Nephron progenitor cell (in vitro differentiated cells): Measurements from ENCODE around the gene MTX1.
"Not testable (repeated sequence)": the region's sequence is repeated elsewhere in the genome, so short reads cannot be mapped to it uniquely, and the experiment has no call there.

ENCODE experiments used
- DNase-seq: peaks from one replicate; pipeline ENCODE4 v3.0.0; 2021
- H3K27ac Mint-ChIP-seq: 2 replicates; pipeline ENCODE4 v1.8.0; 2021; ENCODE audit warnings: mild to moderate bottlenecking, moderate library complexity, mixed read lengths
- H3K27me3 Mint-ChIP-seq: 2 replicates; pipeline ENCODE4 v1.8.0; 2021; ENCODE audit warnings: mild to moderate bottlenecking, low read depth, mixed read lengths; ENCODE audit not compliant: poor library complexity
- H3K36me3 Mint-ChIP-seq: 2 replicates; pipeline ENCODE4 v1.8.0; 2021; ENCODE audit warnings: low read depth, mixed read lengths
- H3K4me1 Mint-ChIP-seq: 2 replicates; pipeline ENCODE4 v1.8.0; 2021; ENCODE audit warnings: mixed read lengths
- H3K4me3 Mint-ChIP-seq: 2 replicates; pipeline ENCODE4 v1.8.0; 2021; ENCODE audit warnings: mild to moderate bottlenecking, moderate library complexity, mixed read lengths
- H3K9me3 Mint-ChIP-seq: 2 replicates; pipeline ENCODE4 v1.8.0; 2021; ENCODE audit warnings: mild to moderate bottlenecking, moderate library complexity, mixed read lengths
- TF ChIP-seq, protein P1 (sequence below): fragments of 200-600 bp; sonication (generic); IDR thresholded peaks from 2 replicates; pipeline ENCODE4 v1.5.0; 2021; ENCODE audit warnings: antibody characterized with exemption

Gene MTX1

GRCh38 chr1:155166471-155167165 lies 41.9 kb upstream of the MTX1 start:
- TF ChIP-seq, protein P1, sequence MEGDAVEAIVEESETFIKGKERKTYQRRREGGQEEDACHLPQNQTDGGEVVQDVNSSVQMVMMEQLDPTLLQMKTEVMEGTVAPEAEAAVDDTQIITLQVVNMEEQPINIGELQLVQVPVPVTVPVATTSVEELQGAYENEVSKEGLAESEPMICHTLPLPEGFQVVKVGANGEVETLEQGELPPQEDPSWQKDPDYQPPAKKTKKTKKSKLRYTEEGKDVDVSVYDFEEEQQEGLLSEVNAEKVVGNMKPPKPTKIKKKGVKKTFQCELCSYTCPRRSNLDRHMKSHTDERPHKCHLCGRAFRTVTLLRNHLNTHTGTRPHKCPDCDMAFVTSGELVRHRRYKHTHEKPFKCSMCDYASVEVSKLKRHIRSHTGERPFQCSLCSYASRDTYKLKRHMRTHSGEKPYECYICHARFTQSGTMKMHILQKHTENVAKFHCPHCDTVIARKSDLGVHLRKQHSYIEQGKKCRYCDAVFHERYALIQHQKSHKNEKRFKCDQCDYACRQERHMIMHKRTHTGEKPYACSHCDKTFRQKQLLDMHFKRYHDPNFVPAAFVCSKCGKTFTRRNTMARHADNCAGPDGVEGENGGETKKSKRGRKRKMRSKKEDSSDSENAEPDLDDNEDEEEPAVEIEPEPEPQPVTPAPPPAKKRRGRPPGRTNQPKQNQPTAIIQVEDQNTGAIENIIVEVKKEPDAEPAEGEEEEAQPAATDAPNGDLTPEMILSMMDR: no peak
- H3K27me3 Mint-ChIP-seq: no peaks in the 10 kb centered on the region
- DNase-seq: peak; percentile 58
- H3K4me3 Mint-ChIP-seq: peak overlapping the region; percentile 62
- H3K27ac Mint-ChIP-seq: peak overlapping the region; percentile 94
- H3K9me3 Mint-ChIP-seq: peaks cover 11% of the 10 kb centered on the region
- H3K36me3 Mint-ChIP-seq: peaks cover 14% of the 10 kb centered on the region
- H3K4me1 Mint-ChIP-seq: peaks cover 29% of the 10 kb centered on the region

GRCh38 chr1:155167166-155168104 lies 41.1 kb upstream of the MTX1 start:
- Mint-ChIP-seq H3K27ac (peak overlapping the region; percentile 85), H3K4me3 (peak overlapping the region; percentile 77), H3K9me3 (peaks cover 11% of the 10 kb centered on the region), H3K4me1 (peaks cover 37% of the 10 kb centered on the region), H3K27me3 (no peaks in the 10 kb centered on the region), H3K36me3 (peaks cover 14% of the 10 kb centered on the region)
- DNase-seq: peak; percentile 91
- TF ChIP-seq, protein P1: peak; percentile 79

- H3K27ac Mint-ChIP-seq: not testable (repeated sequence)
- H3K36me3 Mint-ChIP-seq: peaks cover 14% of the 10 kb centered on the region
- H3K4me1 Mint-ChIP-seq: peaks cover 40% of the 10 kb centered on the region
Measured at GRCh38 chr1:155168105-155168445, 40.4 kb upstream of the MTX1 start.

DNA sequence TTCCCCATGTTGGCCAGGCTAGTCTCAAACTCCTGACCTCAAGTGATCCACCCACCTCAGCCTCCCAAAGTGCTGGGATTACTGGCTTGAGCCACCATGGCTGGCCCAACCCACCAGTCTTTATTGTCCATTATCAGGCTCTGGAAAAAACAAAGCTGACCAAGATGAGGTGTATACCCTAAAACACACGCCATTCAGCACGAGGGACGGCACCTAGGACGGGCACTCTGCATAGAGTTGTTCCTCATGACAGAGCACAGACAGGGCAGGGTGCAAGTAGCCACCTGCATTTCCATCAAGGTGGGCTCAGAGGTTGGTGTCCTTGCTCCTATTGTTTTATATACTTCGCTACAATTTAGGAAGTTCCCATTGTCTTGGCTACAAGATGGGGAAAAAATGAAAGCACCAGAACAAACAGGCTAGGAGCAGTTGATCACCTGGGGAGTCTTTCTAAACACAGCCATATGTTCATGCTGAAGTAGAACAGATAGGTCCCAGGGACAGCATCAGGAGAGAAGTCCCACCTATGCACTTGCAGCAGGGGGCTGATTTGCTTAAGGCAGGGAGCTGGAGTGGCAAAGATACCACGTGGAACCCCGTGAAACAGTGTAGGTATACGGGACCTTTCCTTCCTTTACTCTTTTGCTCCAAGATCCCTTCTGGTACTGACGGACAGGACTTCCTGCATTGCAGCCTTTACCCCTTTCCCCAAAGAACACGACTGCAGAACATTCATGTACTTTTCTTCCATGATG lies 39.9 kb upstream of the MTX1 start:
- TF ChIP-seq, protein P1: no peak
- Mint-ChIP-seq H3K27me3 (peaks cover 7% of the 10 kb centered on the region), H3K4me3 (no peak overlapping the region), H3K9me3 (peaks cover 11% of the 10 kb centered on the region), H3K27ac (no peak overlapping the region), H3K36me3 (peaks cover 14% of the 10 kb centered on the region), H3K4me1 (peaks cover 45% of the 10 kb centered on the region)
- DNase-seq: no peak

More at GRCh38 chr1:155168105-155168445, 40.4 kb upstream of the MTX1 start:
- not testable (repeated sequence) for H3K4me3 Mint-ChIP-seq, H3K27me3 Mint-ChIP-seq, DNase-seq
- H3K9me3 Mint-ChIP-seq: peaks cover 11% of the 10 kb centered on the region

- Mint-ChIP-seq H3K27me3 (peaks cover 10% of the 10 kb centered on the region), H3K4me1 (peaks cover 54% of the 10 kb centered on the region), H3K27ac (no peak overlapping the region), H3K9me3 (peaks cover 6% of the 10 kb centered on the region), H3K4me3 (peak overlapping the region; percentile 11), H3K36me3 (peaks cover 14% of the 10 kb centered on the region)
- TF ChIP-seq, protein P1: no peak
- no peak for DNase-seq
Measured at GRCh38 chr1:155169541-155169940, 39.0 kb upstream of the MTX1 start.
